GM12878 (cell line): ENCODE results near the gene LIMA1. TPM values are rescaled to one million over a fixed set of nuclear protein-coding genes. Genes with fewer than 3 reads are reported as not detected.

ENCODE experiments used
- ATAC-seq: fragments of 200-7000 bp; cut with Tn5 transposase; 3 replicates; pipeline ENCODE4 v1.9.1; 2020; ENCODE audit warnings: mild to moderate bottlenecking, moderate library complexity
- BruUV-seq: library from RNA; stranded (reverse); fragments of 400-500 nt; replicated peaks from 2 replicates; lab custom pipeline; 2021; lab: Mats Ljungman, UMichigan
- CTCF ChIA-PET: fragments of 300-600 bp; sonication (Branson Sonifier 250); formaldehyde crosslinking; extraction: SDS; loops from one replicate; lab custom pipeline; 2021; ENCODE audit warnings: inconsistent platforms; lab: Yijun Ruan, JAX
- POLR2A ChIA-PET: fragments of 350-600 bp; formaldehyde crosslinking; extraction: SDS; loops from one replicate; lab custom pipeline; 2021; ENCODE audit warnings: inconsistent platforms; lab: Charles Lee
- RAD21 ChIA-PET: fragments of 300-600 bp; sonication (Branson Sonifier 250); formaldehyde crosslinking; loops from one replicate; lab custom pipeline; 2023; ENCODE audit warnings: antibody characterized with exemption; ENCODE audit not compliant: unreplicated experiment; lab: Charles Lee
- SMC1A ChIA-PET: fragments of 300-600 bp; sonication (Branson Sonifier 250); formaldehyde crosslinking; loops from one replicate; lab custom pipeline; 2023; ENCODE audit not compliant: unreplicated experiment, uncharacterized antibody; lab: Charles Lee
- DNase-seq: peaks from one replicate; pipeline ENCODE4 v3.0.0-alpha.2; 2011; ENCODE audit warnings: low read depth, low spot score
- FAIRE-seq: peaks from 3 replicates; lab custom pipeline; 2011; peaks lifted over from hg19 to GRCh38; lab: Jason Lieb, UNC
- H2AFZ ChIP-seq: 2 replicates; pipeline ENCODE4 v1.6.0; 2011; ENCODE audit warnings: low read depth, low read length, control low read depth; ENCODE audit not compliant: control insufficient read depth
- H3K27ac ChIP-seq: 2 replicates; pipeline ENCODE4 v1.5.1; 2011; ENCODE audit warnings: control low read depth; ENCODE audit not compliant: control insufficient read depth, insufficient read depth
- H3K27me3 ChIP-seq, 2 experiments: replicated peaks in 1 of 2; 2 replicates each; pipeline versions ENCODE4 v1.6.0 to v1.6.1; 2011; ENCODE audit warnings: low read length in 1 of 2; ENCODE audit not compliant: control insufficient read depth in 2 of 2, insufficient read depth in 2 of 2
- H3K36me3 ChIP-seq, 2 experiments: 2 replicates each; pipeline ENCODE4 v1.5.1; 2011; ENCODE audit warnings: low read length in 1 of 2; ENCODE audit not compliant: control insufficient read depth in 2 of 2, insufficient read depth in 2 of 2
- H3K4me1 ChIP-seq: 2 replicates; pipeline ENCODE4 v1.6.1; 2011; ENCODE audit warnings: mild to moderate bottlenecking, low read length, moderate library complexity, mixed read lengths; ENCODE audit not compliant: control insufficient read depth, insufficient read depth
- H3K4me2 ChIP-seq: 2 replicates; pipeline ENCODE4 v1.6.0; 2011; ENCODE audit warnings: control low read depth; ENCODE audit not compliant: control insufficient read depth, insufficient read depth
- H3K4me3 ChIP-seq: fragments of 200-600 bp; sonication (generic); 2 replicates; pipeline ENCODE4 v1.5.1; 2016
- H3K79me2 ChIP-seq: 2 replicates; pipeline ENCODE4 v1.6.0; 2011; ENCODE audit warnings: low read length; ENCODE audit not compliant: control insufficient read depth, insufficient read depth
- H3K9ac ChIP-seq: 2 replicates; pipeline ENCODE4 v1.8.0; 2011; ENCODE audit warnings: low read length, control low read depth, mixed read lengths; ENCODE audit not compliant: control insufficient read depth, insufficient read depth
- H3K9me3 ChIP-seq: replicated peaks from 3 replicates; pipeline ENCODE4 v1.5.1; 2011; ENCODE audit warnings: mild to moderate bottlenecking, low read length; ENCODE audit not compliant: control insufficient read depth, insufficient read depth
- H4K20me1 ChIP-seq: 2 replicates; pipeline ENCODE4 v1.6.0; 2011; ENCODE audit not compliant: control insufficient read depth, insufficient read depth
- CHD1 ChIP-seq: IDR thresholded peaks from 2 replicates; pipeline ENCODE4 v1.6.1; 2012; ENCODE audit warnings: low read depth, low read length, improper control_type of control experiment
- ESRRA ChIP-seq: IDR thresholded peaks from 2 replicates; pipeline ENCODE4 v1.6.1; 2012; ENCODE audit warnings: mild to moderate bottlenecking, low read length, improper control_type of control experiment
- GATAD2B ChIP-seq: fragments of 450-650 bp; conservative IDR thresholded peaks from 2 replicates; pipeline ENCODE4 v1.6.1; 2017; ENCODE audit warnings: low read depth, mild to moderate bottlenecking, moderate library complexity
- IRF4 ChIP-seq: IDR thresholded peaks from 2 replicates; pipeline ENCODE4 v1.6.1; 2011; ENCODE audit warnings: low read depth, low read length
- MEF2B ChIP-seq: fragments of 450-650 bp; IDR thresholded peaks from 2 replicates; pipeline ENCODE4 v1.6.1; 2018; ENCODE audit warnings: mild to moderate bottlenecking, moderate library complexity; ENCODE audit not compliant: partially characterized antibody, poor library complexity, severe bottlenecking
- POLR2AphosphoS2 ChIP-seq: IDR thresholded peaks from 2 replicates; pipeline ENCODE4 v1.6.1; 2011; ENCODE audit warnings: low read depth, mild to moderate bottlenecking, low read length, improper control_type of control experiment, moderate library complexity
- RCOR1 ChIP-seq: conservative IDR thresholded peaks from 2 replicates; pipeline ENCODE4 v1.6.1; 2012; ENCODE audit warnings: low read depth, low read length, improper control_type of control experiment
- SIN3A ChIP-seq: IDR thresholded peaks from 2 replicates; pipeline ENCODE4 v1.6.1; 2012; ENCODE audit warnings: low read depth, low read length, improper control_type of control experiment
- SMARCA5 ChIP-seq: fragments of 450-650 bp; IDR thresholded peaks from 2 replicates; pipeline ENCODE4 v1.6.1; 2017; ENCODE audit warnings: mild to moderate bottlenecking
- SPI1 ChIP-seq: IDR thresholded peaks from 2 replicates; pipeline ENCODE4 v1.6.1; 2011; ENCODE audit warnings: low read depth, mild to moderate bottlenecking, low read length, moderate library complexity, borderline replicate concordance; ENCODE audit not compliant: insufficient read depth
- TCF3 ChIP-seq: IDR thresholded peaks from 2 replicates; pipeline ENCODE4 v1.6.1; 2012; ENCODE audit warnings: low read depth, mild to moderate bottlenecking, low read length, borderline replicate concordance; ENCODE audit not compliant: insufficient read depth
- USF1 ChIP-seq: IDR thresholded peaks from 2 replicates; pipeline ENCODE4 v1.6.1; 2011; ENCODE audit warnings: borderline replicate concordance, low read depth, mild to moderate bottlenecking, moderate library complexity, mixed read lengths, low read length; ENCODE audit not compliant: insufficient read depth; ENCODE audit errors: extremely low read length
- WGBS: methylation state at CpG from one replicate; pipeline ENCODE4 v1.1.6; 2016; ENCODE audit warnings: low lambda C conversion rate; ENCODE audit not compliant: insufficient replicate concordance, insufficient coverage; ENCODE audit errors: missing lambda C conversion rate; 5-methylcytosine and 5-hydroxymethylcytosine counted together
- in situ Hi-C: fragments of 300-500 bp; cut with MboI; formaldehyde crosslinking; loops from 9 replicates; pipeline ENCODE4 v1.14.3; 2018; ENCODE audit warnings: mixed read lengths
- intact Hi-C: fragments of 100-400 bp; cut with micrococcal nuclease; formaldehyde crosslinking; loops from one replicate; pipeline ENCODE4 v1.14.2; 2022; ENCODE audit not compliant: unreplicated experiment
- polyA plus RNA-seq, 11 experiments: library from polyadenylated mRNA; depleted of rRNA in 4 of 11; unstranded in 6 of 11; stranded (reverse) in 5 of 11; fragments of >200 nt; fragmentation: Nextera tagmentation in 4 of 11; fragmentation: Illumina TruSeq in 1 of 11; extraction: Ambion mirVana in 4 of 11; extraction: Trizol in 1 of 11; gene quantifications; 1 replicate in 1 of 11; 2 replicates in 10 of 11; pipeline versions ENCODE4 v1.2.1 to v1.2.3, GENCODE V29; 2011 to 2016; ENCODE audit warnings: inconsistent platforms in 2 of 11, missing spikeins in 2 of 11, low read depth in 1 of 11
- total RNA-seq, 4 experiments: library from RNA; depleted of rRNA in 3 of 4; stranded (reverse); fragments of >200 nt in 3 of 4; fragmentation: Illumina TruSeq in 1 of 4; extraction: Trizol in 1 of 4; gene quantifications; 2 replicates each; pipeline versions ENCODE4 v1.2.1 to v1.2.3, GENCODE V29; 2013 to 2021
- TF ChIP-seq, protein P1 (sequence below): fragments of 450-650 bp; formaldehyde crosslinking; IDR thresholded peaks from 2 replicates; pipeline ENCODE4 v1.4.0; 2020; ENCODE audit warnings: mild to moderate bottlenecking, moderate library complexity

The LIMA1 gene
- total and polyA plus RNA-seq, 10 of the 15 experiments (the other 5 are each of a cell fraction or from before 2014, with no cell fraction given), result 53.2 to 109 (median 60.8) TPM

DNA sequence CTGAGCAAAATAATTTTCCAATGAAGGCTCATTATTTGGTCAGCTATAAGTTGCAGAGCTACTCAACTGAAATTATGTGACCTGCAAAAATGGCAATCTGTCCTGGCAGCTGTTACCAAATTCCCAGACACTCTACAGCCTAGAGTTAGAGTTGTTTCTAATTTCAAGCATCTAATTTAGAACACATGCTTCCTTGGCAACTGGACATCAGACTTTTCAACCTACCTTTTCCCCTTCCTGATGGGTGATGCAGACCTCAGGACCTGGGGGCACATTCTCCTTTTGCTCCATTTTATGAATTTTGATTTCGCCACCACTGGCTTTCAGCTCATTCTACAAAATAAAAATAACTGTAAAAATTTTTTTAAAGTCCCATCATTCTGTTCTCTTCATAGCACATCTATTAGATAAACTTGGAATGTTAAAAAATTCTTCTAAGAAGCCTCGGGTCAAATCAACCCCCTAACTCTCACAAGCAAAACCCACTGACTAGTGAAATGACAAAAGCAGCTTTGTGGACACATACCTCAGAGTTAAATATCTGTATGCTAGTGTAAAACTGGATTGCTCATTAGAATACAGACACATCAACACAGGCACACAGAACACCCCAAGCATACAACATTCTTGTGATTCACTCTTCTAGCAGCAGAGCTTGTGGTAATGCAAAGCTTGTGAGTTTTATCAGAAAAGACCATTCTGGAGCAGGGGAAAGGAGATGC, 82.6 kb downstream of the LIMA1 start (continued):
- TF ChIP-seq, protein P1, sequence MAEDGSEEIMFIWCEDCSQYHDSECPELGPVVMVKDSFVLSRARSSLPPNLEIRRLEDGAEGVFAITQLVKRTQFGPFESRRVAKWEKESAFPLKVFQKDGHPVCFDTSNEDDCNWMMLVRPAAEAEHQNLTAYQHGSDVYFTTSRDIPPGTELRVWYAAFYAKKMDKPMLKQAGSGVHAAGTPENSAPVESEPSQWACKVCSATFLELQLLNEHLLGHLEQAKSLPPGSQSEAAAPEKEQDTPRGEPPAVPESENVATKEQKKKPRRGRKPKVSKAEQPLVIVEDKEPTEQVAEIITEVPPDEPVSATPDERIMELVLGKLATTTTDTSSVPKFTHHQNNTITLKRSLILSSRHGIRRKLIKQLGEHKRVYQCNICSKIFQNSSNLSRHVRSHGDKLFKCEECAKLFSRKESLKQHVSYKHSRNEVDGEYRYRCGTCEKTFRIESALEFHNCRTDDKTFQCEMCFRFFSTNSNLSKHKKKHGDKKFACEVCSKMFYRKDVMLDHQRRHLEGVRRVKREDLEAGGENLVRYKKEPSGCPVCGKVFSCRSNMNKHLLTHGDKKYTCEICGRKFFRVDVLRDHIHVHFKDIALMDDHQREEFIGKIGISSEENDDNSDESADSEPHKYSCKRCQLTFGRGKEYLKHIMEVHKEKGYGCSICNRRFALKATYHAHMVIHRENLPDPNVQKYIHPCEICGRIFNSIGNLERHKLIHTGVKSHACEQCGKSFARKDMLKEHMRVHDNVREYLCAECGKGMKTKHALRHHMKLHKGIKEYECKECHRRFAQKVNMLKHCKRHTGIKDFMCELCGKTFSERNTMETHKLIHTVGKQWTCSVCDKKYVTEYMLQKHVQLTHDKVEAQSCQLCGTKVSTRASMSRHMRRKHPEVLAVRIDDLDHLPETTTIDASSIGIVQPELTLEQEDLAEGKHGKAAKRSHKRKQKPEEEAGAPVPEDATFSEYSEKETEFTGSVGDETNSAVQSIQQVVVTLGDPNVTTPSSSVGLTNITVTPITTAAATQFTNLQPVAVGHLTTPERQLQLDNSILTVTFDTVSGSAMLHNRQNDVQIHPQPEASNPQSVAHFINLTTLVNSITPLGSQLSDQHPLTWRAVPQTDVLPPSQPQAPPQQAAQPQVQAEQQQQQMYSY (CRISPR knock-in tag), result no peak

DNA sequence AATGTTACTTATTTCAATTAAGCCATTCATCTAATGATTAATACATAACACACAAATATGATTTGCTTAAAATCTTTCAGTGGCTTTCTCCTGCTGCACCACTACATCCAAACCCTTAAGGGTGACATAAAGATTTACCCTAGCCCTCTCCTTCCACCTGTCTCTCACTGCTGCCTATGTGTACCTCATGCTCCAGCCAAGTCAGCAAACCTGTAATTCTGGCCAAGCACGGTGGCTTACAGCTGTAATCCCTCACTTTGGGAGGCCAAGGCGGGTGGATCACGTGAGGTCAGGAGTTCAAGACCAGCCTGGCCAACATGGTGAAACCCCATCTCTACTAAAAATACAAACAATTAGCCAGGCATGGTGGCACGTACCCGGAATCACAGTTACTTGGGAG, 84.5 kb downstream of the LIMA1 start:
- Histone ChIP-seq H3K79me2 (no peaks in the 10 kb centered on the region), H4K20me1 (no peaks in the 10 kb centered on the region), H3K27ac (no peak overlapping the region), H3K4me2 (no peak overlapping the region), H3K36me3 (peaks cover 2 to 24% of the 10 kb centered on the region in 2 experiments; a peak in 3 of 4 replicates), H3K9me3 (no peaks in the 10 kb centered on the region), H2AFZ (no peak overlapping the region), H3K27me3 (no peaks in the 10 kb centered on the region)
- POLR2A ChIA-PET, result no interaction called here
- 100% methylated on average over 5 of the region's 5 CpGs for WGBS
- FAIRE-seq, result no peak
- DNase-seq, result no peak
- TF ChIP-seq IRF4, result no peak
- TF ChIP-seq, protein P1 (CRISPR knock-in tag), result no peak
- no peak for TF ChIP-seq SPI1
- no peak for TF ChIP-seq CHD1
- no peak for TF ChIP-seq SMARCA5
- TF ChIP-seq SIN3A, result no peak
- no peak for TF ChIP-seq ESRRA
- no peak for TF ChIP-seq USF1
- TF ChIP-seq TCF3, result no peak
- TF ChIP-seq POLR2AphosphoS2, result no peak
- no peak for TF ChIP-seq MEF2B
- no peak for TF ChIP-seq GATAD2B
- TF ChIP-seq RCOR1, result no peak
- TF ChIP-seq, all 136 proteins: peak for 0
- in situ Hi-C loops, result no loop called here
- ChIA-PET RAD21 (no interaction called here), CTCF (interaction anchor here (2.3 kb wide), 1 partner anchor 116 kb away, joined by 6 read pairs; no protein-coding TSS in a partner anchor), SMC1A (interaction anchor here (1.0 kb wide), 1 partner anchor 16 kb away, joined by 4 read pairs; no protein-coding TSS in a partner anchor)
- intact Hi-C loops, result no loop called here
- no TSS peak for BruUV-seq
- H3K9ac ChIP-seq, result no peak overlapping the region
- no peaks in the 10 kb centered on the region for H3K4me1 ChIP-seq
- ATAC-seq, result no peak
- H3K4me3 ChIP-seq, result no peak overlapping the region
